Liver (tissue), 3 donors: ENCODE data around the gene CEMP1.

Experiments used
- ATF3 ChIP-seq: IDR thresholded peaks from 2 replicates; pipeline ENCODE4 v1.6.1; 2016; ENCODE audit warnings: antibody characterized with exemption
- CTCF ChIP-seq: fragments of 150-350 bp; IDR thresholded peaks from 2 replicates; pipeline ENCODE4 v1.5.1; 2017; ENCODE audit warnings: improper control_type of control experiment, low read depth, low read length; ENCODE audit not compliant: missing input control
- EGR1 ChIP-seq, 2 donors: IDR thresholded peaks; 2 replicates each; pipeline ENCODE4 v1.6.1; 2016 to 2018; ENCODE audit warnings: antibody characterized with exemption in 2 of 2, low read depth in 2 of 2
- FOXA1 ChIP-seq: IDR thresholded peaks from 2 replicates; pipeline ENCODE4 v1.6.1; 2016; ENCODE audit warnings: antibody characterized with exemption
- JUND ChIP-seq, 2 donors: IDR thresholded peaks; 2 replicates each; pipeline ENCODE4 v1.6.1; 2016; ENCODE audit warnings: antibody characterized with exemption in 2 of 2
- MAX ChIP-seq: IDR thresholded peaks from 2 replicates; pipeline ENCODE4 v1.6.1; 2016; ENCODE audit warnings: antibody characterized with exemption
- RAD21 ChIP-seq, 2 donors: IDR thresholded peaks; 2 replicates each; pipeline ENCODE4 v1.6.1; 2016; ENCODE audit warnings: antibody characterized with exemption in 2 of 2, mild to moderate bottlenecking in 2 of 2
- REST ChIP-seq: IDR thresholded peaks from 2 replicates; pipeline ENCODE4 v1.6.1; 2016; ENCODE audit warnings: antibody characterized with exemption, mild to moderate bottlenecking
- TAF1 ChIP-seq: conservative IDR thresholded peaks from 2 replicates; pipeline ENCODE4 v1.6.1; 2016; ENCODE audit warnings: antibody characterized with exemption, mild to moderate bottlenecking
- ZBTB33 ChIP-seq: IDR thresholded peaks from 2 replicates; pipeline ENCODE4 v1.6.1; 2016; ENCODE audit warnings: antibody characterized with exemption
- donor health status: healthy.
- donor health status: healthy.

- TF ChIP-seq CTCF (no peak), JUND (IDR thresholded peaks at IDR 0.05) (no peak), RAD21 (IDR thresholded peaks at IDR 0.05) (no peak), REST (no peak), EGR1 (IDR thresholded peaks at IDR 0.05; ENCODE audit: low read depth in 2 of 2) (no peak), FOXA1 (no peak), MAX (no peak), TAF1 (no peak), ZBTB33 (no peak), ATF3 (no peak)
These were observed 33.3 kb downstream of the CEMP1 start for GRCh38 chr16:2497695-2498484.
